Stimulated activated CD8-positive, alpha-beta memory T cell treated with anti-CD3 and anti-CD28 coated beads, Interleukin-15, amount 100 ng/mL, for 48 hours (primary cell): Measurements from ENCODE around the gene MXRA8.

Experiments
- DNase-seq, 2 donors: peaks; one replicate each; pipeline ENCODE4 v3.0.0-alpha.2; 2020; ENCODE audit warnings: low read depth in 2 of 2

Gene MXRA8

DNA sequence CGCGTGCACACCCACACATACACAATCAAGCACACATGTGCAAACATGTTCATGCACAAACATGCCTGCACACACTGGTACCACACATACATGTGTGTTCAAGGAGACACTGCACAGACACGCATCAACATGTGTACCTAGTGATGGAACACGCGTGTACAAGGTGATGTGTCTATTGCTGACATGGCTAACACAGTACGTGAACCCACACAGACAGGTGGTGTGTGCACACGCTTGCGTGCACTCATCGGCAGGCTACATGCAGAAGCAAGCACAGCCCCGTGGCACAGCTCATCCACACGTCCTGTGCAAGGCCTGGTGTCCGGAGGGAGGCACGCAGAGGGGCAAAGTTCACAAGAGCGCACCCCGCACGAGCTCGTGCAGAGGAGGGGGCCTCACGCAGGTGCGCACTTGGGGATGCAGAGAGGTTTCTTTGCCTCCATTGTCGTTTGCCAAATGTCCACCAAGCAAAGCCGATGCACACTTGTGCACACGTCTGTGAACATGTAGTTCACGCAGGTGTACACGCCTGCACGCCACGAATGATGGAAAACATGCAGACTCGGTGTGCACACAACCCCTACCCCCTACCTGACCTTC is 51.6 kb downstream of the MXRA8 start:
- DNase-seq, result no peak

DNA sequence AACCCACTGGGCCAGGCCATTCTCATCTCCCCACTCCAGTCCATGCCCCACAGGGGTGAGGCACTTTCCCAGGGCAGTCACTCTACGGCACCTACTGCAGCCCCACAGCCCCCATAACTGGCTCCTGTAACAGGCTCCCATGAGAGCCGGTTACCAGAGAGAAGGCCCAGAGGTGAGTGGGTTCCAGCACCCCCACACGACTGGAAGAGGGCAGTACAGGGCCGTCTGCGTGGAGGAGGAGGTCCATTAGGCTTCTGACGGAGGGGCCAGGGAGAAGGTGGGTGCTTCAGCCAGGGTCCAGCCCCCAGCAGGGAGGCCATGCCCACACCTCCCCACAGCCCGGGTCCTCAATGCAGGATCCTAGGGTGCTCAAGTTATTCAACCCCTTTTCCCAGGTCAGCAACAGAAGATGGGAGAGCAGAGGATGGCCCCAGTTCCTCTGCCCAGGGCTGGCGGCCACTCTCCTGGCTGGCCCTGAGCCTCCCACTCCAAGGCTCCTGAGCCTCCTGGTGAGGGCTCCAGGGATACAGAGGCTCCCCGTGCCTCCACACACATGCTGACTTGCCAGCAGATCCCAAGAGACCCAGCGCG is 52.2 kb downstream of the MXRA8 start:
- no peak for DNase-seq

DNA sequence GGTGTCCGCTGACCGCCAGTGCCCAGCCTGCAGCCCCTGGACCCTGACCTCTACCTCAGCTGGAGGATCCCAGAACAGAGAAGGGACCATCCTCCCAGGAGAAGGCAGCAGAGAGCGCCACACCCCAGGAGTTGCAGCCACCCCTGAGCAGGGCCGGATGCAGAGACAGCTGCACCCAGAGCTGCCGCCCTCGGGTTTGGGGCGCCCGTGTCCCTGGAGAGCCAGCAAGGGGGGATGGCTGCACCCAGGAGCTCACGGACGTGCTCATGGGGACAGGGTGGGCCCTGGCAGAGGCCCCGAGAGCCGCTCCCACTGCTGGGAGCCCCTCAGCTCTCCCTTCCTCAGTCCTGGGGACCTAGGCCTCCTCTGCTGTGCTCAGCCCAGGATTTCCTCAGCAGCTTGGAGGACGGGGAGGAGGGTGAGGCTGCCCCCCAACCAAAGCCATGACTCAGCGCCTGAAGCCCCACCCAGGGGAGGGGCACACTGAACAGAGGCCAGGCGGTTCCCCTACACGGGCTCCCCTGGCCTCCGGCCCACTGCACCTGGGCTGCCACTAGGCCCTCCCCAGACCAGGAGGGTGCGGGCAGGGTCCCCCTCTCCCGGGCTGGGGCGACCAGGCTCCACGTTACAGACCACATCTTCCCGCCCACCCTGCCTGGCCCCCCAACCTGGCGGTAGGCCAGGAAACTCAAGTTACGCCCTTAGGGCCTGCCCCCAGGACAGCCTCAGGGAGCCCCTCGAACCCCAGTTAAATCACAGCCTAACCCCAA is 52.9 kb downstream of the MXRA8 start:
- DNase-seq, result peak; percentile 63 to 64

DNA sequence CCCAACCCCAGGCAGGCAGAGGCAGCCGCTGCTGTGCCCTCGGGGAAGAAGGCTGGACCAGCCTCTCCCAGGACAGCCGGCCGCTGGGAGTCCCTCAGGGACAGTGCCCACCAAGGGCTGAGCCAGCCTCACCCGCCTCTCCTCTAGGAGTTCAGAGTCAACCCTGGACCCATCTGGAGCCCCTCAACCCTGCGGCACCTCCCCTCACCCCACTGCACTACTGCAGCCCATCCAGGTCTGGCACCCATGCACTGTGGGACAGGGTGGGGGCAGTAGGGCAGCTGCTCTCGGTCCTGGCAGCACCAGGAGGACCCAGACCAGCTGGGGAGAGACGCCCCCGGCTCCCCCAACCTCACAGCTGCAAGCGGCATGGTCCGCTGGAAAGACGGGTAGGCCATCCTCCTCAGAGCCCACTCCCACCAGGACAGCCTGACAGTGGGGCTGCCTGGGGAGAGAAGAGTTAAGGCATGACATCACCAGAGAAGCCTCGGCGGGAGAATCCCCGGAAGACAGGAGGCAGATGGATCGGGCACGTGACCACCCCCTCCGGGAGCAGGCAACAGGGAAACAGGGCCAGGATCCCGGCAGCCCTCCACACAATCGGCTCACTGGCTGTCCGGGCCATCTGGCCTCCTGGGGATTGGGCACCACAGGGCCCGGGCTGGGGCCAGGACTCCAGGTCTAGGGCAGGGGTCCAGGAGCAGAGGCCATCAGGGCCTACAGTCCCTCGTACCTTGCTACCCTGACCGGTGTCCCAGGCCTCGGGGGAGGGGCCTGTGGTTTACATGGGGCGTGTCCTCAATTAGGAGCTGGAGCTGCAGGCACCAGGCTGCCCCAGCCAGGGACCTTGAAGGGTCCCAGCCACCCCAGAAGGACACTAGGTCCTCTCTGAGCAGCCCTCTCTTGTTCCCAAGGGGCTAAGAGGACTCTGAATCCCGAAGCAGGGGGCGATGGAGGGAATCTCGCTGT is 53.7 kb downstream of the MXRA8 start:
- DNase-seq, result no peak

GRCh38 chr1:1303736-1304135 is 54.6 kb downstream of the MXRA8 start:
- DNase-seq, result no peak

DNA sequence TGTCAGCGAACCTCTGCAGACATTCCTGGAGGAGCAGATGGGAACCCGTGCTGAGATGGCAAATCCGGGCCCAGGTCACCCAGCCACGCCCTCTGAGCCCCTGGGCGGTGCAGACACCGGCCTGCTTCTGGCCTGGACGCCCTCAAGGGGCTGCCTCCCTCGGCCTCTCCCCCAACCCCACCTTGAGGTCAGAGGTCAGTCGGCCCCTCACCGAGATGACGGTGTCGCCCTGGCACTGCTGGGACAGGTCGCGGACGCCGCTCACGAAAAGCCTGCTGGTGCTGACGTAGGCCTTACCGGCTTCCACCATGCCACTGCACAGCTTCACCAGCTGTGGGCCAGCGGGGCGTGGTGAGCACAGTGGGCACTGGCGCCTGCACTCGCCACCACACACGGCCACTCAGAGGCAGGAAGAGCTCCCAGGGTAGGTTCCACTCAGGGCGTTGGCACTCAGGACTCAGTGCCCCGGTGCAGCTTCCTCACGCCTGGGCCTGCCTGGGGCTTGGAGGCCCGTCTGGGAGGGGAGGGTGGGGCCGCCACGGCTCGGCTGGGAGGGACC is 55.3 kb downstream of the MXRA8 start:
- no peak for DNase-seq
